GM18909 (cell line): Measurements from ENCODE around the gene CDKN3.

Experiments
- ATAC-seq: cut with Tn5 transposase; IDR thresholded peaks from one replicate; pipeline ENCODE4 v1.9.1; 2021; ENCODE audit warnings: mild to moderate bottlenecking; ENCODE audit not compliant: unreplicated experiment, poor library complexity

Gene CDKN3

DNA sequence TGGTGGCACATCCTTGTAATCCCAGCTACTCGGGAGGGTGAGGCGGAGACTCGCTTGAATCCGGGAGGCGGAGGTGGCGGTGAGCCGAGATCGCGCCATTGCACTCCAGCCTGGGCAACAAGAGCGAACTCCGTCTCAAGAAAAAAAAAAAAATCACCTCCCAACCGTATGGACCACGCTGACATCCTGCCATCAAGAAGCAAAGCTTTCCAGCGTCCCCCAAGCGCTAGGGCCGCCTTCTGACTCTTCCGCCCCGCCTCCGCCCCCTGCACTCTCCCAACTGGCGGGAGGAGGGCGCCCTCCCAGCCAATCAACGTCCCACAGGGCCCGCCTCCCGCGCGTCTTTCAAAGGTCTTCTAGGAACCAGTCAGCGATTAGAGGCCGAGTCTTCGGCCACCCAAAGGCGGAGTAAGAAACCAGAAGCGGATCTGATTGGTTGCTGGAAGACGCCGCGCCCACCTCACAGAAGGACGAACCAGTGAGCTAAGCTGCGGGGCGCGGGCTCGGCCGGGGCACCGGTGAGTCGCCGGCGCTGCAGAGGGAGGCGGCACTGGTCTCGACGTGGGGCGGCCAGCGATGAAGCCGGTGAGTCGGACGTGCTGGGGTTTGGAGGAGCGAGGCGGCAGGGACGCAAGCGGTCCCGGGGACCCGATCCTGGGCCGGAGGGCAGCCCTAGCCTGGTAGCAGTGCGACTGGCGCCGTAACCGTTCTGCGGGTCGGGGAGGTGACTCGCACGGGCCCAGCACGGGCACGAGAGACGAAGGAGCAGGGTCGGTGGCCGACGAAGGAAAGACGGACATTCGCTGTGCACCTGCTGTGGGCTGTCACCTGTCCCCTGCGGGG lies at the start of gene CDKN3:
TSS of gene CDKN3 (plus strand) at position 515 of the 843 bp plus-strand sequence. CDS start at position 577, 62 bp downstream.
- peak; percentile 97 for ATAC-seq

- no peak for ATAC-seq
Observed at GRCh38 chr14:54347044-54347443, 49.8 kb upstream of the CDKN3 start.

- ATAC-seq = no peak
Observed at GRCh38 chr14:54348001-54348611, 48.7 kb upstream of the CDKN3 start.

- no peak for ATAC-seq
Observed at GRCh38 chr14:54348923-54349620, 47.7 kb upstream of the CDKN3 start.

GRCh38 chr14:54349713-54350112 lies 47.1 kb upstream of the CDKN3 start:
- no peak for ATAC-seq

GRCh38 chr14:54350203-54350602 lies 46.6 kb upstream of the CDKN3 start:
- no peak for ATAC-seq

DNA sequence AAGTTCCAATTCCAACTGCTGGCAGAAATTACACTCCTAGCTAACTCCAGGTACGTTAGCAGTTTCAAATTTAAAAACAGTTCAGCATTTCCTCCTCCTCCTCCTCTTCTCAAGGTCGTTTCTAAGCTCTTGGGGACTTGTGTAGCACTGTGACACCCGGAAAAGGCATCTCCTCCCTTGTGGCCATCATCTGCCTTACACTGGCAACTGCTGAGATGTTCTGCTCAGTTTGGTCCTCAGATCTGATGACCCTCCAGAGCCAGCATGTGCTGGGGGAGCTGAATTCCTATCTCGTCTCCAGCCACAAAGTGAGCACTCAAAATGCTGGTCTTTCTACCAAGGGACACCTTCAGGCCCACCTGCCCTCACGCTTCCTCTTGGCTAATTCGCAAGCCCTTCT lies 43.5 kb upstream of the CDKN3 start:
- no peak for ATAC-seq

- no peak for ATAC-seq
Observed at GRCh38 chr14:54353694-54354093, 43.1 kb upstream of the CDKN3 start.

DNA sequence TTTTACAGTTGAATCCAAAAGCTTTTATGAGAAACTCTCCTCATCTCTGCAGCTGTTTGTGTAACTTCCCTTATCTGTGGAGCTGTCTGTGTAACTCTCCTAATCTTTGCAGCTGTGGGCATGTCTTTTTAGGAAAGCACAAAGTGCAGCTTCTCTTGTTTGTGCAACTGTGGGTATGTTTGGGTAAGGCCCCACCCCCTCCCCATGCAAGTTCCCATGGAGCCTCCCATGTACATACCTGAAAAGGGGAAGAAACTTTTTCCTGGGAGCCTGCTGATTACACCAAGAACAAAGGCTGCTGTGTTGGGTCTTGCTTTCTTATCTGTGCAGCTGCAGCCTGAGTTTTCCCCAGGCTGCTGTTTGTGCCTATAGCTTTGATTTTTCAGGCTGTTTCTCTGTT lies 42.7 kb upstream of the CDKN3 start:
- no peak for ATAC-seq

DNA sequence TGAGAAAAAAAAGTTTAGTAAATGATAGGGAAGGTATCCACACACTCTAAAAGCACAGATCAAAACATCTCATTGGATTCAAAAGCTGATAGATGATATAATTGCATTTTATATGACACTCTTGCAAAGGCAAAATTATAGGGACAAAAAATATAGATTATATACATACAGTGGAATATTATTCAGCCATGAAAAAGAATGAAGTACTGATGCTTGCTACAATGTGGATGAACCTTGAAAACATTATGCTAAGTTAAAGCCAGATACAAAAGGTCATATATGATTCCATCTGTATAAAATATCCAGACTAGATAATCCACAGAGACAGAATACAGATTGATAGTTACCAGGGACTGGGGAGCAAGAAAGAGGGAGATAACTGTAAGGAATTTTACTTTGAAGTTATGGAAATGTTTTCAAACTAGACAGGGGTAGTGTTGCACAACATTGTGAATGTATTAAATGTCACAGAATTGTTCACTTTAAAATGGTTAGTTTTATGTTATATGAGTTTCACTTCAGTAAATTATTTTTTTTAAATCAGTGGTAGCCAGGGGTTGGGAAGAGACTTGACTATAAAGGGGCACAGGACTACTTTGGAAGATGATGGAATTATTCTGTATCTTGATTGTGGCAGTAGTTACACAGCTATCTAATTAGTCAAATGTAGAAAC lies 41.7 kb upstream of the CDKN3 start:
- no peak for ATAC-seq

- ATAC-seq = no peak
Observed at GRCh38 chr14:54355698-54356097, 41.1 kb upstream of the CDKN3 start.

DNA sequence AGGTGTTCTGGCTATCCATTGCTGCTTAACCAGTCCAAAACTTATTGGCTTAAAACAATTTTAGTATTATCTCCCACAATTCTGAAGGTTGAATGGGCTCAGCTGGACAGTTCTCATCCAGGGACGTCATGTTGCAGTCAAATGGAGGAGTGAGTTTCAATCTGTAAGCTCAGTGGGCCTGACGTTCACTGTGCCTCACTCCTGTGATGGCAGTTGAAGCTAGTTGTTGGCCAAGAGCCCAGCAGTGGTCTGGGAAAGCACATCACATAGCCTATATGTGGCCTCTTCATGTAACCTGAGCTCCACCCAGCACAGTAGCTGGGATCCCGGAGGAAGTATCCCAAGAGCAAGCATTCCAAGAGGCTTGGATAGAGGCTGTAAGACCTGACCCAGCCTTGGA lies 40.6 kb upstream of the CDKN3 start:
- ATAC-seq = no peak

DNA sequence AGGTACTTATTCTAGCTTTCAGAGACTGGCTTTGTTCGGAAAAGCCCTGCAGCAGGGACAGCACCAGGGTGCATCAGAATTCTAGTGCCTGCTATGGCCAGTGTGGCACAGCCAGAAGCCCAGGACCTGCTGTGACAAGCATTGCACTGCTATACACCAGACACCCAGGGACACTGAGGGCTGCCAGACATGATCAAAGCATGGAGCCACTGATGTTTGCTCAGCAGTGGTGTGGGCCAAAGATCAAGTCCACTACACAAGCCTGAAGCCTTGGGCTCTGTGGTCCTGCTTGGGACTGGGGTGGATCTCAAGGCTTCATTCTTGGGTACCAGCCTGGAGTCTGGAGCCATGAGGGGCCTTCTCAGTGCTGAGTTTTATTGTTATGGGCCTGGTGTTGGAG lies 36.1 kb upstream of the CDKN3 start:
- ATAC-seq = no peak

GRCh38 chr14:54362089-54362504 lies 34.7 kb upstream of the CDKN3 start:
- ATAC-seq = no peak

DNA sequence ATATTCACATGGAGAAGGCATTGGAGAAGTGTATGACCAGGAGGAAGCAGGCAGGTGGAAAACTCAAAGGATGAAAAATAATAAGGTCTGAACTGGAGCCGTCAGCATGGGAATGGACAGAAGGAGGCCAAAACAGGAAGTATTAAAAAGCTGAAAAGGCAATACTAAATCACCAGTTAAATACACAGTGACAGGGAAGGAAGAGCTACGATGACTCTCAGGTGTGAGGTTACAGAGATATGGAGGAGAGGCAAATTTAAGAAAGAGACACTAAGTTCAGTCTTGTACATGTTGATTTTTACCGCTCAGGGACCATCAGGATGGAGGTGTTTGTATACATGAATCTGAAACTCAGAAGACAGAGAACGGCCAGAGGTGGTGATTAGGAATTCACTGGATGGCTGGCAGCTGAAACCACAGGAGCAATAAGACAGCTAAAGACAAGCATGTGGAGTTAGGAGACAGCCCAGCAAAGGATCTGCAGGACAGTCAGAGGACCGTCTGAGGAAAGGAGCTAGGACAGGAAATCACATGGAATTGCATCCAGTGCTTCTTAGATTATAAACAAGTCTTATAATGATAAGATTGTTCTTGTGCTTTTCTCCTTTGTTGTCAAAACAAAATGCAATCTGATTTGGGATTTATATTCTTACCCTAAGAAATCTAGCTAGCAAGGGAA lies 33.9 kb upstream of the CDKN3 start:
- no peak for ATAC-seq

- ATAC-seq = no peak
Observed at GRCh38 chr14:54364555-54365415, 32.0 kb upstream of the CDKN3 start.

DNA sequence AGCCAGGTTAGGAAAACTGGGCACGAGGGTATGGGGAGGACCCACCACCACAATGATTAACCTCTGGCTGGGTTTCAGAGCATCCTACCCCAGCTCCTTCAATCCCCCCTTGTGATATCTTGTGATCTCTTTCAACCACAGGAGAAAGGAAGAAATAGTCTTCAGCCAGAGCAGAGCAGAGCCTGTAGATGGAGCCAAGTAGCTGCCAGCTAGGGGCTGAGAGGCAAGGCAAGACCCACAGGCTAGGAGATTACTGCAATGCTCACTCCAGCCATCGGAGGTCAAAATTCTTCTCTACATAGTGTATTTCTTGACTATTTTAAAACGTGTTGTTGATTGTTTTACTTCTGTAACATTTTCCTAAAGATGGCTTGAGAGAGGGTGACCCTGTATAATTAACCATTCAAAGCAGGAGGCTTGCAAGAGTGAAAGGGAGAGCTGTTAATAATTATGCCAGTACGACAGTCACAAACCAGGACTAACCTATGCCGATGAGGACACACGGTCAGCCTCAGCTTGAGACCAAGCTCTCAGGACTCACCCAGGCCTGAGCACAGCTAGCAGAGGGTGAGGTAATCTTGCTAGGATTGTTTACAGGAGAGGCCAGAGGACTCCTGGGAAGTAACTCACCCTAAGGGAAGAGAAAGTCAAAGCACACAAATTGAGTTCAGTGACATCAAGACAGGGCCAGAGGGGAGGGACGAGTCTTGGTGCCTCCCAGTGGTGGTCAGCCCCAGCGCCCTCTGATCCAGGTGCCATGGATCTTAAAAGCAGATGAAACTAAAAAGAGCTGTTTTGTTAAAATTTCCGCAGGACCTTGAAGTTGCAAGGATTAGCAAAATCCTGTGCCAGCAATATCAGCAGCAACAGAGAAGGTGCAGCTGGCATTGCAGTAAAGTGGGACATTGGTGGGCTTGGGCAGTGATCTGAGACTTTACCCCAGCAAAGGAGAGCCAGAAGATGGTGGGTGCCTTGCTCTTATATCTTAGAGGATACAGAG lies 29.8 kb upstream of the CDKN3 start:
- ATAC-seq = no peak

DNA sequence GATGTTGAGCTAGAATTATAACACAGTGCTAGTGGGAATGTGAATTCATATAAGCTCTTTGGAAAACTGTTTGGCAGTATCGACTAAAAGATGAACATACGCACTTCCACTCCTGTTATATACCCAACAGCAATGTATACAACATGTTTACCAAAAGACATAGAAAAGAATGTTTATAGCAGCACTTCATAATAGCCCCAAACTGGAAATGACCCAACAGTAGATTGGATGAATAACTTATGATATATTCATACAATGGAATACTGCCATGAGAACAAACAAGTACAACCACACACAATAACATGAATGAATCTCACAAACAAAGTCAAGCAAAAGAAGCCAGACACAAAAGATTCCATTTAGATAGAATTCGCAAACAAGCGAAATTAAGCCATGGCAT lies 28.5 kb upstream of the CDKN3 start:
- ATAC-seq = no peak
